Neural crest cell (in vitro differentiated cells): ENCODE measurements around the gene RANBP3L. TPM values are rescaled to one million over a fixed set of nuclear protein-coding genes. Genes with fewer than 3 reads are reported as not detected.
A peak's percentile ranks its signal among the peaks of the same experiment; 100 is the strongest.
"Not testable (repeated sequence)": the region's sequence is repeated elsewhere in the genome, so short reads cannot be mapped to it uniquely, and the experiment has no call there.

Experiments
- DNase-seq: peaks from one replicate; pipeline ENCODE4 v3.0.0; 2021; ENCODE audit warnings: low read depth, mixed read lengths, low spot score
- H3K27ac Mint-ChIP-seq: one replicate; pipeline ENCODE4 v1.8.0; 2021; ENCODE audit warnings: mild to moderate bottlenecking, mixed read lengths; ENCODE audit not compliant: unreplicated experiment
- H3K27me3 Mint-ChIP-seq: 2 replicates; pipeline ENCODE4 v1.8.0; 2021; ENCODE audit warnings: low read depth, mild to moderate bottlenecking, mixed read lengths
- H3K36me3 Mint-ChIP-seq: 2 replicates; pipeline ENCODE4 v1.8.0; 2021; ENCODE audit warnings: low read depth, mild to moderate bottlenecking, mixed read lengths
- H3K4me1 Mint-ChIP-seq: 2 replicates; pipeline ENCODE4 v1.8.0; 2021; ENCODE audit warnings: mixed read lengths
- H3K4me3 Mint-ChIP-seq: one replicate; pipeline ENCODE4 v1.8.0; 2021; ENCODE audit warnings: mild to moderate bottlenecking, mixed read lengths
- H3K9me3 Mint-ChIP-seq: 2 replicates; pipeline ENCODE4 v1.8.0; 2021; ENCODE audit warnings: mixed read lengths
- total RNA-seq: library from RNA; stranded (reverse); gene quantifications from 2 replicates; pipeline ENCODE4 v1.2.1, GENCODE V29; 2021
- TF ChIP-seq, protein P1 (sequence below): fragments of 200-600 bp; sonication (generic); conservative IDR thresholded peaks from 2 replicates; pipeline ENCODE4 v1.5.0; 2021; ENCODE audit warnings: antibody characterized with exemption, mild to moderate bottlenecking

RANBP3L gene
- total RNA-seq, 1 donor from 2014 or later, result not detected

- Mint-ChIP-seq H3K27me3 (no peaks in the 10 kb centered on the region), H3K4me3 (no peak overlapping the region), H3K4me1 (no peaks in the 10 kb centered on the region), H3K9me3 (peaks cover 3% of the 10 kb centered on the region), H3K27ac (no peak overlapping the region), H3K36me3 (no peaks in the 10 kb centered on the region)
- TF ChIP-seq, protein P1, sequence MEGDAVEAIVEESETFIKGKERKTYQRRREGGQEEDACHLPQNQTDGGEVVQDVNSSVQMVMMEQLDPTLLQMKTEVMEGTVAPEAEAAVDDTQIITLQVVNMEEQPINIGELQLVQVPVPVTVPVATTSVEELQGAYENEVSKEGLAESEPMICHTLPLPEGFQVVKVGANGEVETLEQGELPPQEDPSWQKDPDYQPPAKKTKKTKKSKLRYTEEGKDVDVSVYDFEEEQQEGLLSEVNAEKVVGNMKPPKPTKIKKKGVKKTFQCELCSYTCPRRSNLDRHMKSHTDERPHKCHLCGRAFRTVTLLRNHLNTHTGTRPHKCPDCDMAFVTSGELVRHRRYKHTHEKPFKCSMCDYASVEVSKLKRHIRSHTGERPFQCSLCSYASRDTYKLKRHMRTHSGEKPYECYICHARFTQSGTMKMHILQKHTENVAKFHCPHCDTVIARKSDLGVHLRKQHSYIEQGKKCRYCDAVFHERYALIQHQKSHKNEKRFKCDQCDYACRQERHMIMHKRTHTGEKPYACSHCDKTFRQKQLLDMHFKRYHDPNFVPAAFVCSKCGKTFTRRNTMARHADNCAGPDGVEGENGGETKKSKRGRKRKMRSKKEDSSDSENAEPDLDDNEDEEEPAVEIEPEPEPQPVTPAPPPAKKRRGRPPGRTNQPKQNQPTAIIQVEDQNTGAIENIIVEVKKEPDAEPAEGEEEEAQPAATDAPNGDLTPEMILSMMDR, result no peak
- DNase-seq, result no peak
Observed at GRCh38 chr5:36334315-36334714, 32.6 kb upstream of the RANBP3L start.

DNA sequence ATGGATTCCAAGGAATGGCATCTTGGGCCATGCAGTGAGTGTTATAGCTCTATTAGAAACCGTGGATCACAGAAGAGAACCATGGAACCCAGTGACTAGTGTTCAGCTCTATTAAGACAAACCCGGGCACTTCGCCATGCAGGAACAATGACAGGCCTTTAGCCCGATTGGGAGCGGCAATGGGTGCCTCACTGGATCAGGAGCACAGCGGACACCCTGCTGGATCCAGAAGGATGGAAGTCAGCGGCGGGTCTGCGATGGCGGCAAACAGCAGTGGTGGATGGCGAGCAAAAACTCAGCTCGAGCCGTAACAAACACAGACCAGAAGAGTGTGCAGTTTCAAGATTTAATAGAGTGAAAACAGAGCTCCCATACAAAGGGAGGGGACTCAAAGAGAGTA is 31.0 kb upstream of the RANBP3L start:
- not testable (repeated sequence) for H3K36me3 Mint-ChIP-seq, H3K4me1 Mint-ChIP-seq, H3K27me3 Mint-ChIP-seq, DNase-seq, H3K9me3 Mint-ChIP-seq, H3K4me3 Mint-ChIP-seq
- H3K27ac Mint-ChIP-seq, result peak overlapping the region; percentile 46

GRCh38 chr5:36325196-36325595 is 23.5 kb upstream of the RANBP3L start:
- Mint-ChIP-seq H3K36me3 (no peaks in the 10 kb centered on the region), H3K4me3 (no peak overlapping the region), H3K9me3 (no peaks in the 10 kb centered on the region), H3K27me3 (no peaks in the 10 kb centered on the region), H3K4me1 (no peaks in the 10 kb centered on the region), H3K27ac (no peak overlapping the region)
- TF ChIP-seq, protein P1, result no peak
- DNase-seq, result no peak

DNA sequence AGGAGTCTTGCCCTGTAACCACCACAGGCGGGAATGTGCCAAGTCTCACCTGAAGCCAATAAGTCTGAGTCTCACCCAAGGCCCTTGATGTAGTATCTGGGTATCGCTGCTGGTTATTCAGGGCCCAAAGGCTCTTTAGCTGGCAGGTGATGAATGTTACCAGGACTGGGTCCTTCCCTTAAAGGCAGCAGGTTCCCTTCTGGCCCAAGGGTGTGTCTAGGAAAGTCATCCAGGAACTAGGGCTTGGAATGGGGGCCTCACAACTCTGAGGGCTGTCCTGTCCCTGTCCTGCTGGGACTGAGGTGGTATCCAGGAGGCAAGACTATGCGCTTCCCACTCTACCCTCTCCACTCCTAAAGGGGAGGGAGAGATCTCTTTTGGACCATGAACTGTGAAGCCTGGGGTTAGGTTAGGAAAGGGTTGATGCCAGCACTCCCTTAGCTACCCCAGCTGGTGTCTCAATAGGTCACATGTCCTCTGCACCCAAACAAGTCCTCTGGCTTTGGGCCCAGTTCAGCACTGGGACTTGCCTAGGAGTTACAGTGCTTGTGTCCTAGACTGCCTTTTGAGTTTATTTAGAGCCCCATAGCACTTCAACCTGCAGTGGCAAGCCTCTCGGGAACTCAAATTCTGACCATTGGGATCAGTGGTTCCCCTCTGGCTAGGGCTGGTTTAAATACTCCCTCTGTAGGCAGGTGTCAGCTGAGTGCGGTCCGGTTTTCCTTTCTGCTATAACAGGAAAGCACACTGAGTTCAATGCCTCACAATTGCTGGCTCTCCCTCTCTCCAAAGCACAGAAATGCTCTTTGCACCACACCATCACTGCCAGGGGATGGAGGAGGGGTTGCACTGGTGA is 22.5 kb upstream of the RANBP3L start:
- Mint-ChIP-seq H3K36me3 (no peaks in the 10 kb centered on the region), H3K4me1 (no peaks in the 10 kb centered on the region), H3K27me3 (no peaks in the 10 kb centered on the region), H3K4me3 (no peak overlapping the region), H3K9me3 (no peaks in the 10 kb centered on the region), H3K27ac (no peak overlapping the region)
- DNase-seq, result no peak
- TF ChIP-seq, protein P1, result no peak

DNA sequence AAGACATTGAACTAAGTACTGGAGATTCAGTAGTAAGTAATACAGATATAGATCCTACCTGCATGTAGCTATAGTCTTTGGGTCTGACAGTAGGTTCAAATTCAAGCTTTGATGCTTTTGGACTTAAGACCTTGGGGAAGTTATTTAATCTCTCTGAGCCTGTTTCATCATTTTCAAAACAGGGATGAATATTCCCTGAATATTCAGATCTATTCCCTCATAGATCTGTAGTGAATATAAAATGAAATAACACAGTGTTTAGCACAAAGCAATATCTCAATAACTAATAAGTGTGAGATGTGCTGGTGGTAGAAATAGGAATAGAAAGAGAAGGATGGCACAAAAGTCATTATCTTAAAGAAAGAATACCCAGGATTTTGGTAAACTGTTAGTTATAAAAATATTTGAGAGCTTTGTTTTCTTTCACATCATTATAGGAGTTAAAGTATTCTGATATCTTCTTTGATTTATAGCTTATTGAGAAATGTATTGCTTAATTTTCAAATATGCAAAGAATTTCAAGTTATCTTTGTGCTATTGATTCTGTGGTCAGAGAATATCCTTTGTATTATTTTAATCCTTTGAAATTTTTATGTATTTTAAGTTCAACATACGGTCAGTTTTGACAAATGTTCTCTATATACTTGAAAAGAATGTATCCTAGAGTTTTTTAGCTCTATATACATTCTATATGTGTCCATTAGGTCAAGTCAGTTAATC is 11.4 kb upstream of the RANBP3L start:
- no peaks in the 10 kb centered on the region for H3K4me1 Mint-ChIP-seq
- TF ChIP-seq, protein P1, result no peak
- H3K4me3 Mint-ChIP-seq, result no peak overlapping the region
- peaks cover 30% of the 10 kb centered on the region for H3K27me3 Mint-ChIP-seq
- peaks cover 9% of the 10 kb centered on the region for H3K9me3 Mint-ChIP-seq
- no peaks in the 10 kb centered on the region for H3K36me3 Mint-ChIP-seq
- DNase-seq, result no peak
- H3K27ac Mint-ChIP-seq, result no peak overlapping the region

GRCh38 chr5:36311956-36312355 is 10.3 kb upstream of the RANBP3L start:
- H3K9me3 Mint-ChIP-seq, result peaks cover 6% of the 10 kb centered on the region
- no peak for DNase-seq
- TF ChIP-seq, protein P1, result no peak
- no peaks in the 10 kb centered on the region for H3K4me1 Mint-ChIP-seq
- no peak overlapping the region for H3K4me3 Mint-ChIP-seq
- H3K27ac Mint-ChIP-seq, result no peak overlapping the region
- H3K36me3 Mint-ChIP-seq, result no peaks in the 10 kb centered on the region
- peaks cover 35% of the 10 kb centered on the region for H3K27me3 Mint-ChIP-seq
